ENCODE results near the gene POLR2F.

DNA sequence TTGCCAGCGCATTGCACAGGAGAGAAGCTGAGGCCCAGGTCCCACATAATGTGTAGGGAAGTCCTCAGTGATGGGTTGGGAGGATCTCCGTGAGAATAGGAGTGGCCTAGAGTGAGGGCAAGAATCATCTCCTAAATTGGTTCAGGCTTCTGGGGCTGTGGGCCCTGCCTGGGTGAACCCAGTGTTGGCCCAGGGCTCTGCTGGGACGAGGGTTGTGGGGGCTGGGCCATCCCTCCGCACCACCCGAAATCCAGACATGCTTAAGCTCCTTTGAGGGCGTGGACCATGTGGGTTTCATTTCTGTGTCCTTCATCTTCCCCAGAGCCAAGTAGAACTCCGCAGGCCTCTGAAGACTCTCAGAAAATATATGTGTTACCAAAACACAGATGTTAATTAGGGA lies 43.7 kb upstream of the POLR2F start:
- TF ChIP-seq ZNF174 (tag by site-specific recombination; IDR thresholded peaks at IDR 0.05) (no peak), BCL11A (tag by site-specific recombination; IDR thresholded peaks at IDR 0.05; ENCODE audit: low read depth) (no peak)
